ENCODE results near the gene MRPL37. TPM values are rescaled to one million over a fixed set of nuclear protein-coding genes. Genes with fewer than 3 reads are reported as not detected.

Gene MRPL37
- total RNA-seq, 2 experiments from 2014 or later = 24.0 to 24.4 TPM

GRCh38 chr1:54266195-54266594, 66.2 kb downstream of the MRPL37 start:
- H3K4me3 Mint-ChIP-seq = no peak overlapping the region
- H3K9me3 Mint-ChIP-seq = no peaks in the 10 kb centered on the region
- no peak for TF ChIP-seq CTCF (IDR thresholded peaks at IDR 0.05)
- no peak overlapping the region for H3K4me3 ChIP-seq (ENCODE audit: low read length)
- intact Hi-C loops (cut with DNase I, micrococcal nuclease) = no loop called here
- no peaks in the 10 kb centered on the region for H3K27me3 ChIP-seq (ENCODE audit: control insufficient read depth in 1 of 2, insufficient read depth in 2 of 2, low read length in 2 of 2)
- no peak overlapping the region for H3K27ac Mint-ChIP-seq
- no peak for ATAC-seq (ENCODE audit: poor library complexity)
- no peaks in the 10 kb centered on the region for H3K27me3 Mint-ChIP-seq
- H3K4me1 ChIP-seq (ENCODE audit: insufficient read depth, low read length) = peaks cover 6% of the 10 kb centered on the region
- H3K27ac ChIP-seq (ENCODE audit: low read depth in 1 of 2, low read length in 2 of 2) = no peak overlapping the region
- ChIA-PET POLR2A (interaction anchor here (0.7 kb wide), 1 partner anchor 141 kb away, joined by 3 read pairs; no protein-coding TSS in a partner anchor), CTCF (no interaction called here)
- DNase-seq = no peak
- H3K36me3 Mint-ChIP-seq (ENCODE audit: low read depth) = peaks cover 2% of the 10 kb centered on the region
- H3K4me1 Mint-ChIP-seq (ENCODE audit: low read depth) = peaks cover 24% of the 10 kb centered on the region
- no peaks in the 10 kb centered on the region for H3K9me3 ChIP-seq (ENCODE audit: control insufficient read depth in 1 of 2, insufficient read depth in 1 of 2, low read length in 2 of 2)
- H3K36me3 ChIP-seq (ENCODE audit: insufficient read depth, low read length) = peaks cover 12% of the 10 kb centered on the region

GRCh38 chr1:54266908-54267307, 66.9 kb downstream of the MRPL37 start:
- Mint-ChIP-seq H3K27ac (no peak overlapping the region), H3K9me3 (no peaks in the 10 kb centered on the region), H3K36me3 (ENCODE audit: low read depth) (no peaks in the 10 kb centered on the region), H3K27me3 (no peaks in the 10 kb centered on the region), H3K4me1 (ENCODE audit: low read depth) (peaks cover 24% of the 10 kb centered on the region), H3K4me3 (no peak overlapping the region)
- peaks cover 9% of the 10 kb centered on the region for H3K36me3 ChIP-seq (ENCODE audit: insufficient read depth, low read length)
- TF ChIP-seq CTCF (IDR thresholded peaks at IDR 0.05) = no peak
- no peak overlapping the region for H3K27ac ChIP-seq (ENCODE audit: low read depth in 1 of 2, low read length in 2 of 2)
- H3K27me3 ChIP-seq (ENCODE audit: control insufficient read depth in 1 of 2, insufficient read depth in 2 of 2, low read length in 2 of 2) = no peaks in the 10 kb centered on the region
- no peaks in the 10 kb centered on the region for H3K9me3 ChIP-seq (ENCODE audit: control insufficient read depth in 1 of 2, insufficient read depth in 1 of 2, low read length in 2 of 2)
- intact Hi-C loops (cut with DNase I, micrococcal nuclease) = no loop called here
- ChIA-PET POLR2A (no interaction called here), CTCF (no interaction called here)
- no peak for DNase-seq
- H3K4me3 ChIP-seq (ENCODE audit: low read length) = no peak overlapping the region
- H3K4me1 ChIP-seq (ENCODE audit: insufficient read depth, low read length) = peaks cover 6% of the 10 kb centered on the region
- no peak for ATAC-seq (ENCODE audit: poor library complexity)

Other genes starting within 250 kb of the MRPL37 start
- gene LDLRAD1, start 182.0 kb upstream of the MRPL37 start, total RNA-seq = not detected
- gene TMEM59, start 147.0 kb upstream of the MRPL37 start, total RNA-seq = 100 to 1,000 TPM; 128 TPM
- gene TCEANC2, start 146.6 kb upstream of the MRPL37 start, total RNA-seq = 1 to 10 TPM; 2.3 to 2.7 TPM
- not detected for gene CDCP2, start 47.2 kb upstream of the MRPL37 start, total RNA-seq
- 1 to 10 TPM; 2.0 to 2.1 TPM for gene CYB5RL, start 137 bp upstream of the MRPL37 start, total RNA-seq
- 10 to 100 TPM; 50.6 to 52.4 TPM for gene SSBP3, start 206.2 kb downstream of the MRPL37 start, total RNA-seq

All from CD4-positive, alpha-beta T cell (primary cell).